HG03097 (cell line): ENCODE measurements around the gene CR1L.
"Not testable (repeated sequence)": the region's sequence is repeated elsewhere in the genome, so short reads cannot be mapped to it uniquely, and the experiment has no call there.

ENCODE experiments used
- ATAC-seq: cut with Tn5 transposase; IDR thresholded peaks from one replicate; pipeline ENCODE4 v1.9.1; 2021; ENCODE audit not compliant: unreplicated experiment, low FRiP score

The CR1L gene

DNA sequence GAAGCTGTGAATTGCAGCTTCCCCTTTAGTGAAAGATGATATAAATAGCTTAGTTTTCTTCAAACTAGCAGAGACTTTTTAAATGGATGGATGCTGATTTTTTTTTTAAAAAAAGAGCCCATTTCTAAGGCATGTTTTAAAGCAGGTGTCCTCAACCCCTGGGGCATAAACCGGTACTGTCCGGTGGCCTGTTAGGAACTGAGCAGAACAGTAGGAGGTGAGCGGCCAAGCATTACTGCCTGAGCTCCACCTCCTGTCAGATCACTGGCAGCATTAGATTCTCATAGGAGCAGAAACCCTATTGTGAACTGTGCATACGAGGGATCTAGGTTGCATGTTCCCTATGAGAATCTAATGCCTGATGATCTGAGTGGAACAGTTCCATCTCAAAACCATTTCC is 31.2 kb downstream of the CR1L start:
- no peak for ATAC-seq

DNA sequence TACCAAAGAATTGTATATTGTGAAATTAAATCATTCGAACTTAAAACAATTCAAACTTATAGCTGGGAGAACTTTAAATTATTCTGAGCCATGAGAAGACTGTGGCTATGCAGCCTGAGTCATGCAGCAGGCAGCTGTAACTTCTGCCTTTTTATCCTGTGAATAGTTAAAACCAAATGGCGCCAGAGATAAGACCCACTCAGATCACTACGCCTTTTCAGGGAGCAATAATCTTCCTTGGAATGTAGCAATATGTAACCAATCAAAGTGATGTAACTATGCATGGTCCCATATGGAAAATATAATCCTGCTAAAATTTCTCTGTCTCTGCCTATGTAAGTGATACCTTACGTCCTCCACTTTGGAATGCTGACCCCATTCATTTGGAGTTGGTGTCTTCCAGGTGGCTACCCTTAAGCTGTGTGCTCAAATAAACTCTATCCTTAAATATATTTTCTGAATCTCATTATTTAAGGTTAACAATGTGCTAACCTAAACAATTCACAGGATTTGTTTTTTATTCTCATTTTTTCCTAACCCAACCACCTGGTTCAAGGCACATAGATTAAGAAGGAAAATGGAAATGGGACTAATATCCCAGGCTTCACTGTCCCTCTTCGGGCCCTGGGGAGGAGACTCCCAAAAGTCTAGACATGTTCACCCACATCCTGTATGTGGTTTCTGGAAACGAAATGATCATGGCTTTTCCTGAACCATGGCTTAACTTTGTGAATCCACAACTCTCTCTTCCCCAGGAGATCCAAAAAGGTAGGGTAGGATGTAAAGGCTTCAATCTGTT is 35.9 kb downstream of the CR1L start:
- ATAC-seq: not testable (repeated sequence)

DNA sequence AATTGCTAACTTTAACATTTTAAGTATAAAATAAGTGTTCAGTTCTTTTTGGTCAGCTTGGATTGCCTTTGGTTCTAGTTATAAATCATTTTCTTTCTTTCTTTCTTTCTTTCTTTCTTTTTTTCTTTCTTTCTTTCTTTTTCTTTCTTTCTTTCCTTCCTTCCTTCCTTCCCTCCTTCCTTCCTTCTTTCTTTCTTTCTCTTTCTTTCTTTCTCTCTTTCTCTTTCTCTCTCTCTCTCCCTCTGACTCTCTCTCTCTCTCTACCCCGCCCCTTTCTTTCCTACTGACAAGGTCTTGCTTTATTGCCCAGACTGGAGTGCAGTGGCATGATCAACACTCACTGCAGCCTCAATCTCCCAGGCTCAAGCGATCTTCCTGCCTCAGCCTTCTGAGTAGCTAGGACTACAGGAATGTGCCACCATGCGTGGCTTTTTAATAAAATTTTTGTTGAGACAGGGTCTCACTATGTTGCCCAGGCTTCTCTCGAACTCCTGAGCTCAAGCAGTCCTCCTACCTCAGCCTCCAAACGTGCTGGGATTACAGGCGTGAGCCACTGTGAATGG is 38.0 kb downstream of the CR1L start:
- not testable (repeated sequence) for ATAC-seq

DNA sequence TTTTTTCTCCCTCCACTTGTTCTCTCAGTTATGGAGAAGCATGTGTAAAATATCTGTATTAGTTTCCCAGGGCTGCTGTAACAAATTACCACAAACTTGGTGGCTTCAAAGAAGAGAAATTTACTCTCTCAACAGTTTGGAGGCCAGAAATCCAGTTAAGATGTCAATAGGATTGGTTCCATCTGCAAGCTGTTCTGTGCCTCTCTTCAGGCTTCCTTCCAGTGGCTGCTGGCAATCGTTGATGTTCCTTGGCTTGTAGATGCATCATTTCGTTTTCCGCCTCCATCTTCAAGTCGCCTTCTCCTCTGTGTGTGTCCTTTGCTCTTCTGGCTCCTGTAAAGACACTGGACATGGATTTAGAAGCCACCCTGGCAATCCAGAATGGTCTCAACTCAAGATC is 45.6 kb downstream of the CR1L start:
- ATAC-seq: not testable (repeated sequence)

DNA sequence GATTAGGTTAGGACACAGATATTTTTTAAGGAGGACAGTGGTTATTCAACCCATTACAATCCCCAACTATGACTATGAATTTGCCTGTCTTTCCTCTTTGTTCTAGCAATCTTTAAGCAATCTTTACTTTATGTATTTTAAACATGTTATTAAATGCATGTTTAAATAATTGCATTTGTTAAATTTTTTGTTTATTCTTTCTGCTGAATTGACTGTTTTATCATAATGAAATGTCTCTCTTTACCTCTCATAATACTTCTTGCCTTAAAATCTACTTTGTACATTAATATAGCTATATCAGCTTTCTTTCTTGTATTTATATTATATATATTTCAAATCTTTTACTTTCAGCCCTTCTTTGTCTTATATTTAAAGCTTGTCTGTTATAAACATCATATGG is 46.1 kb downstream of the CR1L start:
- ATAC-seq: no peak

DNA sequence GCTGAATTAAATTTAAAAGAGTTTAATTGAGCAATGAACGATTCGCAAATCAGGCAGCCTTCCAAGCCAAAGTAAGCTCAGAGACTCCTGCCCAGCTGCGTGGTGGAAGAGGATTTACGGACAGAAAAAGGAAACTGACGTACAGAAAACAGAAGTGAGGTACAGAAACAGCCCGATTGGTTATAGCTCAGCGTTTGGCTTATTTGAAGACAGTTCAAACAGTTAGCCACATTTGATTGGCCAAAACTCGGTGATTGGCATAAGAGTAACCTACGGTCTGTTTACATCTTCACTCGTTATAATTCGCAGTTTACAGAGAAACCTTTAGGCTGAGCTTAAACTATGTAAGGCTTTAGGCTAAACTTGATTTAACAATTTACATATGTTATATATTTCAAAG is 46.9 kb downstream of the CR1L start:
- no peak for ATAC-seq

DNA sequence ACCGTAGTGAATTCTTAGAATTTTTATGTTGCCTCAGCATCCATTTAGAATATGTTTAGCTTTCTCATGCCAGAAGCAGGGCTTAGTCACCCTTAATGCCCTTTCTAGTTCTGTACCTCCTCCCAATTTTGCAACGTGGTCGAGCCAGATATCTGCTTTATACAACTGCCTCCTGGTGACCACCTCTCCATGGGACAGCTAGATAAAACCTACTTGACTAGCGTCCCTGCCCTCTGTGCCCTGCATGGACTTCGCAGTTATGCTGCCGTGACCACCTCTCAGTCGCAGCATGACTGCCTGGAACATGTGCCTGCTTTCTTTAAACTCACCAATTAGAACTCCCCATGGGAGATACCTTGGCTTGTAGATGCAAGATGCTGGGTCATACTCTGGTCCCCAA is 47.4 kb downstream of the CR1L start:
- not testable (repeated sequence) for ATAC-seq

DNA sequence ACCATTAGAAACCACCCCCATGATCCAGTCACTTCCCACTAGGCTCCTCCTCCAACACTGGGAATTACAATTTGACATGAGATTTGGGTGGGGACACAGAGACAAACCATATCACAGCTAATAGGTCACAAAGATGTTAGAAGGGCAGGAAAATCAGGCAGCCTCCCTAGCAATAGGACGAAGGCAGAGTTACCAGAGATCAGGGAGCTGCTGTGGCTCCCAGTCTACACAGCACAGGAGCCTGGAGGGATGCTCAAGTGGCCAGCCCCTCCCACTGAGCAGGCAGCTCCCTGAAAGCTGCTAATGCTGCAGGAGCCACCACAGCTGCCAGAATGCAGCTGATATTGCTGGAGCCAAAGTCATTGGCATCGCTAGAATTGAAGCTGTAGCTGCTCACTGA is 51.0 kb downstream of the CR1L start:
- no peak for ATAC-seq

DNA sequence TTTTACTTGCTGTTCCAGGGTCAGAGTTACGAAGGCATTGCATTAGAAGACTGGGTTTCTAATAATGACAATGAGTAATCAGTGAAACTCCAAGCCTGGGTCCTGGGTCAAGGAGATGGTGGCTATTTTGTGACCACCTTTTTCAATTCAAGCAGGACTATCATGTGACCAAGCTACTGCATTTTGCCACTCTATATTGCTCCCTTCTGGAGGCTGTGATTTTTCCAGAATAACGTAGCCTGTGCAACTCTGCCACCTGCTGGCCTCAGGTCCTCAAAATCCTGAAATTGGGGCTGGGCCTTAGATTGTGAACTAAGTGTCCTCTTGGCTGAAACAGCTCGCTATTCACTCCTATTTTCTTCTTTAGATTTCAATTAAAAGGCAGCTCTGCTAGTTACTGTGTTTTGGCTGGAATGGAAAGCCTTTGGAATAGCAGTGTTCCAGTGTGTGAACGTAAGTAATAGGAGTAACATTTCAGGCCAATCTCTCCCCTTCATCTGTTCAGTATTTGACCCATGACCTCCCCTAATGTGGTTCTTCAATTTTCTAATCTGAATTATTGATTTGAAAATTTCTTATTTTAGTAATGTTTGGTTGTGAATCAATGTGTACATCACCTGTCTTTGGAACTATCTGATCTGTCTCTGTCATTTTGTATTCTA is 54.0 kb downstream of the CR1L start:
- no peak for ATAC-seq

DNA sequence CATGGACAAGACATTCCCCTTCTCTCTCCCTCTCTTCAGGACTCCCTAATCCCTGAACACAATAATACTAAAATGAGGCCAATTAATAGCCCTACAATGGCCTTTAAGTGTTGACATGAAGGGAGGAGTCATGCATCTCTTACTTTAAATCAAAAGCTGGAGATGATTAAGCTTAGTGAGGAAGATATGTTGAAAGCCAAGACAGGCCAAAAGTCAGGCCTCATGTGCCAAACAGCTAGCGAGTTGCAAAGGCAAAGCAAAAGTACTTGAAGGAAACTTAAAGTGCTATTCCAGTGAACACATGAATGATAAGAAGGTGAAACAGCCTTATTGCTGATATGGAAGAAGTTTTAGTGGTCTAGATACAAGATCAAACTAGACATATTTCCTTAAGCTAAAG is 57.4 kb downstream of the CR1L start:
- ATAC-seq: no peak

DNA sequence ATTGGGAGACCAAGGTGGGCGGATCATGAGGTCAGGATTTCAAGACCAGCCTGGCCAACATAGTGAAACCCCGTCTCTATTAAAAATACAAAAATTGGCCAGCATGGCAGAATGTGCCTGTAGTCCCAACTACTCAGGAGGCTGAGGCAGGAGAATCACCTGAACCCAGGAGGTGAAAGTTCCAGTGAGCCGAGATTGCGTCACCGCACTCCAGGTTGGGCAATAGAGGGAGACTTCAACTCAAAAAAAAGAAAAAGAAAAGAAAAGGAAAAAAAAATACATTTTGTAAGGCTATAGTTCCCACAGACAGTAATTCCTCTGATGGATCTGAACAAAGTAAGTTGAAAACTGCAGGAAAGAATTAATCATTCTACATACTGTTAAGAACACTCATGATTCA is 58.8 kb downstream of the CR1L start:
- ATAC-seq: no peak

DNA sequence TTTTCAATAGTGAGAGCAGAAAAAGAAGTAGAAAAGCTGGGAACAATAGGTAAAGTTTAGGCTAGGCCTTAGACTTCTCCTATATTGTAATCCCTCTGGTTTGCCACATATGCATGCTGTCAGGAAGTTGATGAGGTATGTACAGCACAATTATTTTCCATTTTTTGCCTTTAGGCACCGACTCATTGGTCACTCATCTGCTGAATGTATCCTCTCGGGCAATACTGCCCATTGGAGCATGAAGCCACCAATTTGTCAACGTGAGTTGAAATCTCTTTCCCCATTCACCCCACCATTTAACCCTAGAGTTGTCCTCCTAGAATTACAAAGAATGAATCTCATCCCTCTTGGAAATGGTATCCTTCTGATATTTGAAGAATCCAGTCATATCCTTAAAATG is 63.1 kb downstream of the CR1L start:
- ATAC-seq: not testable (repeated sequence)

DNA sequence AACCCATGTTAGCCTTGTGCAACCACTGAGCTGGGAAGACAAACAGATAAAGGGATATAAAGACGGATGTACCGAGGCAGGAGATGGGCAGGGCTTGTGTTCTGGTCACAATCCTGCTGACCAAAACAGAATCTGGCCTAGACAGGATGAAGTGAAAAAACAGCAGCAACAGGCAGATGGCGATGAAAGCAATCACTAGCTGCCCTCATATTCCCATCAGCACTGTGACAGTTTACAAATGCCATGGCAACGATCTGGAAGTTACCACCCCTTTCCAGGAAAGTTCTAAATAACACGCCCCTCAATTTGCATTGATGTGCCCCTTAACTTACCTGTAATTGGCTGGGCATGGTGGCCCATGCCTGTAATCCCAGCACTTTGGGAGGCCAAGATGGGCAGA is 66.4 kb downstream of the CR1L start:
- no peak for ATAC-seq

DNA sequence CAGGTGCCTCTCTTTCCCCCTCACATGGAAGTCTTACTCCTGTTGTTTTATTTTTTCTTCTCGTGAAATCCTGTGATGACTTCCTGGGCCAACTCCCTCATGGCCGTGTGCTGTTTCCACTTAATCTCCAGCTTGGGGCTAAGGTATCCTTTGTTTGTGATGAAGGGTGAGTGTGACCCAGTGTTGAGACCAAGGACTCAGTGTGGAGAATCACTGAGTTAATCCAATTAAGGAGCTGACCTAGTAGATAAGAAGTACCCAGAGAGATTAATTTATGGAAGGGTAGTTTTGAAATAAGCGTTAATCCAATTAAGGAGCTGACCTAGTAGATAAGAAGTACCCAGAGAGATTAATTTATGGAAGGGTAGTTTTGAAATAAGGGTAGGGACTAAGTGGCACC is 67.8 kb downstream of the CR1L start:
- ATAC-seq: not testable (repeated sequence)

DNA sequence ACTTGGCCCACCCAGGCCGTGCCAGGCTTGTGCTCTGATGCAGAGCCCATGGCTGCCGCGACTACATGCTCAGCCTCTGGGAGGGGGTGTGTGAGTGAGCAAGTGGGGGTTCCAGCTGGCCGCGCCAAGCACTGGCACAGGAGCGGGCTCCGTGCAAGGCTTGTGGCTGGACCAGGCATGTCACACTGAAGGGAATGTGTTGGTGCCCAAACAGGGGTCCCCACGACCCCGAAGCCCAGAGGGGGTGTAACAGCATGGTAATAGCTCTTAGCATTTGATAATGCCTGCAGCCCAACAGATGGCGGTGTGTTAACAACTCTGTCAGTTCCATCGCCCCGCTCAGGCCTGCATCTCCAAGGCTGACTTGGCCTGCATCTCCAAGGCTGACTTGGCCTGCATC is 68.6 kb downstream of the CR1L start:
- ATAC-seq: no peak

DNA sequence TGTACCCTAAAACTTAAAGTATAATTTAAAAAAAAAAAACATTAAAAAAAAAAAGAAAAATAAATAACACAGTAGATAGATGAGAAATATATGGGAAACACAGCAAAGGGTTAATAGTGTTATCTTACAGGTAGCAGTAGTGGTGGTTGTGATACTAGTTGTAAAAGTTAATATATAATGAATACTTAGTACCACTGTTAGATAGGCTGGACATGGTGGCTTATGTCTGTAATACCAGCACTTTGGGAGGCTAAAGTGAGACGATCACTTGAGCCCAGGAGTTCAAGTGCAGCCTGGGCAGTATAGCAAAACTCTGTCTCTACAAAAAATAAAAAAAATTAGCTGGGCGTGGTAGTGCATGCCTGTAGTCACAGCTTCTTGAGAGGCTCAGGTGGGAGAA is 74.3 kb downstream of the CR1L start:
- ATAC-seq: no peak

DNA sequence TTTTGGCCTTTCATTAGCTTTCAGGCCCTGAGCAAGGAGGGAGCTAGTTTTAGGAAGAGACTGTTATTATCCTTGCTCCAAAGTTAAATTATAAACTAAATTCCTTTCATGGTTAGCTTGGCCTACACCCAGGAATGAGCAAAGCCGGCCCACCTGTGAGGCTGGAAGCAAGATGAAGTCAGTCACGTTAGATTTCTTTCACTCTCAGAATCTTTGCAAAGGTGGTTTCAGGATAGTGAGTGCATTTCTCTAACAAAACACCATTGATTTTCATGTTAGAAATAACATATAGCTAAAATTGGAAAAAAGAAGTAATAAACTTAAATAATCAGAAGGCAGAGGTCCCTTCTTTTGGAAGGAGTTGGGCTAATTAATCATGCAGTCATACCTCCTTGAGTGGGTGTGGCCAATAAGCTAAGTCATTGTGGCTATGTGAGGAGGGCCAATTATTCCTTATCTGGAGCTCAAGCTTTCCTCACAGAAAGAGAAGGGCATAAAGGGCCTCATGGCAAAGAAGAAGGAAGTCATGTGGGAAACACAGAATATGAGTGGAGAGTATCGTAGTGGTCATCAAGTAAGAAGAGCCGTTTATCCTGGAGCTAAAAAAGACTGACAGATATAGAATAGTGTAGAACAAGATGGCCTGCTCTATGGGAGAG is 83.4 kb downstream of the CR1L start:
- ATAC-seq: not testable (repeated sequence)

DNA sequence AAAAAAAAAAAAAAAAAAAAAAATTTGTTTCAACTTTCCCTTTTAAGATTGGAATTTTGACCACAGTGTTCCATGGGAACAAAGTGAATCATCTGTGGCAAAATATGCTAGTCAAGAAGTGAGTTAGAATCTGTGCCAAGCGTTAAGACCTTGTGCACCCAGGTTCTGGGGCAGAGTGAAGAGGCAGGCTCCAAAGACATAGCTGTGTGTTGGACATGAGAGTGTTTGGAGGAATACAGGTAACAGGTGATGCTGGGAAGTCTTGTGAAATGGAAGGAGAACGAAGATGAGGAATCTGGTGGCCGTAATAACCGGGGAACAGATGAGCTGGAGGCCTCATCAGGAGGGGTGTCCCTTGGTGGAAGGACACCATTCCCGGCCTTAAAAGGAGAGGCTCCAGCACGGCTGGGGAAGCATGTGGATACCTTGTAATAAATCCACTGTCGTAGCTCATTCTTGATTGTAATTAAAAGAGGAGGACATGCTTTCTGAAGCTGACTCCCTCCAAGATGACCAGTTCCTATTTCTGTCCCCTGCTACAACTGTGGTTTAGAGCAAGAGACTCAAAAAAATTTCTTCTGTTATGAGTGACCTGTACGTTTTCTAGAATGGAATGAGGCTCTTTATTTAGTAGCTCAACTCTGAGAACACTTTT is 92.7 kb downstream of the CR1L start:
- ATAC-seq: not testable (repeated sequence)

DNA sequence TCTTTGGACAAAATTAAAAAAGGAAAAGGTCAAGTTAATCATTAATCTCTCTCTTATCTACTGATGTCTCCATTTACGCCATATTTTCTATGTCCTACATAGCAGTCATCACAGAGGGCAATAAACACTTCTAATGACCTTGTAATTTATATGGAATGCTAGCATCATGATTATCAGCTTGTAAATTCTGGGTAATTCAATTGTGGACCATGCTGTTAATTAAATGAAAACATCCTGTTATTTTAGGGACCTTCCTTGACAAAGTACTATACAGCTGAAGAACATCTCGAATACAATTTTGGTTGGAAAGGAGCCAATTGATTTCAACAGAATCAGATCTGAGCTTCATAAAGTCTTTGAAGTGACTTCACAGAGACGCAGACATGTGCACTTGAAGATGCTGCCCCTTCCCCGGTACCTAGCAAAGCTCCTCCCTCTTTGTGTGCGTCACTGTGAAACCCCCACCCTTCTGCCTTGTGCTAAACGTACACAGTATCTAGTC is 93.3 kb downstream of the CR1L start:
- ATAC-seq: not testable (repeated sequence)

DNA sequence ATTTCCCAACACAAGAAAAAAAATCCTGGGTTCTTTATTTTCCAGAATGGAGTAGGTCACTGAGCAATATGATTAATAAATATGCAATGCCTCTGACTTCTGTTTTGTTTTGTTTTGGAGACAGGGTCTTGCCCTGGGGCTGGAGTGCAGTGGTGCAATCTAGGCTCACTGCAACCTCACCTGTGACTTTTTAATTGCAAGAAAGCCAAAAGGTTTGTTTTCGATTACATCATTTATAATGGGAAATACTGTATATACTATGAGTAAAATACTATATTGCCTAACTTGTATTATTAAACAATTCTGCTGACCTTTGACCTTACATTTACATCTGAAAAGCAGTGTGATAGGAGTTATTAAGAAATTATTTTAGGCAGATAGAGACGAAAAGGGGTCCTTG is 95.3 kb downstream of the CR1L start:
- no peak for ATAC-seq
